Measurements from ENCODE around the gene SKIDA1.

Gene SKIDA1

DNA sequence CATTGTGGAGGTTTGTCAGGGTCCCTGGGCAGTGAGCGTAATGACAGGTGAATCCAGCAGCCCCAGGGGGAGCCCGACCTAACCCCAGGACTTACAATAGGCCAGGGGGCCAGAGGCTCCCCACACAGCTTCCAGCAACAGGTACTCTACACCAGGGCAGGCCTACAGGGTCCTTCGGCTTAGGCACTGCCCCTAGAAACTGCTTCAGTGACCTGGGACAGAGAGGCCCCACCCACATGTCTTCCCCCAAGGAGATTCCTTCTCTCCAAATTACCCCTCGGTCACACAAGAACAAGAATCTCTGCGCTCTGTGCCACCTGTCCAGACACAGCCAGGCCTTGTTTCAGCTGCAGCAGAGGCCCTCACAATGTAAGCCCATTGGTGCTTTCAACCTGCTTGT lies 24.4 kb downstream of the SKIDA1 start:
- DNase-seq (ENCODE audit: low read depth): no peak

DNA sequence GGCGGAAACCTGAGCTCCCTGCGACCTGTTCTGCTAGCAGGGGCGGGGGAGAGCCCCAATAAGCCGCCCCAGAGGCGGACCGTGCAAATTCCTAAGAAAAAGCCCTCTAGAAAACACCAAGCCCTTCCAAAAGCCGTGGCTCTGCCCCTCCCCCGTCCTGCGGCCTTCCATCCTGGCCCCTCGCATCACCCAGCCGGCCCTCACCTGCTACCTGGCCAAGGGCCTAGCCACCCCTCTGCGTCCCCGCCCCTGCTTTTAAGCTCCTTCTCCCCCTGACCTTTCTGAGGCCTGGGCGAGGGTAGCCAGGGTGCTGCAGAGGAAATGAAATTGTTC lies 24.9 kb downstream of the SKIDA1 start:
- DNase-seq (ENCODE audit: low read depth): no peak

DNA sequence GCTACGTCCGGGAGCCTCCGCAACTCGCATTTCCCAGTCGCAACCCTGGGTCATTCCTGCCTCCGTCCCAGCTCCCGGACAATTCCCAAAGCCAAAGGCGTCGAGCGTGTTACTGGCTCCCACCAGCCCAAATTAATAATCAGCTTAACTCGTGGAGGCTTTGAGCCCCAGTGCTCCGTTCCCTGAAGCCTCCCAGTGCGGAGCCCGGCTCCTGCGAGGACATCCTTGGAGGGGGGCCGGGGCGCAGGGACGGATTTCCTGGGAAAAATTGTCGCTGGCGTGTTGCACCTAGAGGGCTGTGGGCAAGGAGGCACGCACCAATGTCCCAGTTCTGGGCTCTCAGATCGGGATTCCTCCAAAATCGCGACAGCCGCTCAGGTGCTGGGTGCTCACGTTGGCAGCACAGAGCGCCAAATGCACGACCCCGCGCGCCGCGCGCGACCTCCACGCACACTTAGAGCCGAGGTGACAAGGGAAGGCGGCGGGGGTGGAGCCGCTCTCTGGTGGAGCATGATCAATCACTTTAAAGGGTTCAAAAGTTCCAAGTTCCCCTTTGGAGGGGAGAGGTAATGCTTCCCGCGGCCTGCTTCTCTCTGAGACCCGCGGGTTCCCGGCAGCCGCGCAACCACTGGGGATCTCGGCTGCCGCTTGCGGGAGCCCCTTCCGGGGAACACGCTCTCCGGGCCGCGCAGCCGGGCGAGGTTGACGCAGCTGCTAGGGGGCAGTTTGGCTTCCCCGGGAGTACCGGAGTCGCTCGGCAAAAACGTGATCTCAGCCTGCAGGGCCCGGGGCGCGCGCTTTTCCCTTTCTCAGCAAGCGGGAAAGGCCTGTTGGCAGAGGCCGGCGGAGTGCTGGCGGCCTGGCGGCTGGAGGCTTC lies 25.5 kb downstream of the SKIDA1 start:
- no peak for DNase-seq (ENCODE audit: low read depth)

DNA sequence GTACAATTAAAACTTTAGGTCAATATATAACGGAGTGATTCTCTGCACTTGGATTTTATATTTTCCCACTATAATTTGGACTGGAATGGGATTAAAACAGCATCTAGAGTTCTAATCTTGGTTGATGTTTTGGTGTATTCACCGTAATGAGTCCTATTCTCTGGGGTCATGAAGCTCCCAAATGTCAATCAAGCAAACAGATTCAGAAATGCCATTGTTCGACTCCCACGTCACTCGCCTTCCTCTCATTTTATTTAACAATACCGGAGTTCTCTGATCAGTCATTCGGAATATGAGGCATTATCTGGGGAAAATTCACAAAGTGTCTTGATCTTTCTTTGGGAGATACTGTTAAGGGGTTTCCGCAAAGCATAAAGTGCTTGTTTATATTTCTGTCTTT lies 26.5 kb downstream of the SKIDA1 start:
- no peak for DNase-seq (ENCODE audit: low read depth)

DNA sequence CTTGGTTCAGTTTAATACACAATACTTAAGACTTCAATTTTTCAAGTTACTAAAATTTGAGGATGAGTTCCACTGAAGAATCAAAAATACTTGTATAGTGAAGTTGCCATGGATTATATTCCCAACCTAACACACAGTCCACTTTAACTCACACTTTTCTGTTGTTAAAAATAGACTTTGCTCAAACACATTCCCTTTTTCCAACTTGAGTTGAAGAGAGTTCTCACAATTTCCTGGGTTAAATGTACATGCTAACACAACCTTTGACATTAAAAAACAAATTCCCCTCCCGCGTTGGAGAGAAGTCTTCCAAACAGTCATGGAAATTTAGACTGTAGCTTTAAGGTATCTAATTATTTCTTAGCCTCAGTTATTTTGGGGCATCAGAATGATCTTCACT lies 27.1 kb downstream of the SKIDA1 start:
- DNase-seq (ENCODE audit: low read depth): no peak

DNA sequence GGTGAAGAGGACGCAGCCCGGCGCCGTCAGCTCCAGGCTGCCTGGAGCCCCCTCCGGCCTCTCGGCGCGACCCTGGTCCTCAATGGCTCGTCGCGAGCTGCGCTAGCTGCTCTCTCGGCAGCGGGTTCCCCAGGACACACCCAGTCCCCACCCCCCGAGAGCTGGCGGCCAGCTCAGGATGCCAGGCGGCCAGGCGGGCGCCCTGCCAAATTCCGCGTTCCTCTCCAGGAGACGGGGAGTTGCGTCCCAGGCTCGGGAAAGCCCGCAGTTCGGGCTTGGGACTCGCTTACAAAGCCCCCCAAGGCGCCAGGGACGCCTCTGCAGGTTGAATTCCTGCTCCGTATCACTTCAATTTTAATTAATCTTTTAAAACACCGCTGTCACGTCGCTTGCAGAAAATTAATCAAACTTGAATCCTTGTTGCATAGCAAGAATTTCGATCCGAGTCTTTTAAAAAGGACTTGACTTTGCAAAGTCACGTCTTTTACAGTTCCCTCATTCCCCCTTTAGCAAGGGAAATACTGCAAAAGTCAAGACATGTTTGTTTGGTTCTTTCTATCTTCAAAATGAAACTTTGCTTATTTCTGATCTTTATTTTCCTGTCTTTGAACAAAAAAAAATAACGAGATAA lies 28.2 kb downstream of the SKIDA1 start:
- peak; percentile 17 for DNase-seq (ENCODE audit: low read depth)

DNA sequence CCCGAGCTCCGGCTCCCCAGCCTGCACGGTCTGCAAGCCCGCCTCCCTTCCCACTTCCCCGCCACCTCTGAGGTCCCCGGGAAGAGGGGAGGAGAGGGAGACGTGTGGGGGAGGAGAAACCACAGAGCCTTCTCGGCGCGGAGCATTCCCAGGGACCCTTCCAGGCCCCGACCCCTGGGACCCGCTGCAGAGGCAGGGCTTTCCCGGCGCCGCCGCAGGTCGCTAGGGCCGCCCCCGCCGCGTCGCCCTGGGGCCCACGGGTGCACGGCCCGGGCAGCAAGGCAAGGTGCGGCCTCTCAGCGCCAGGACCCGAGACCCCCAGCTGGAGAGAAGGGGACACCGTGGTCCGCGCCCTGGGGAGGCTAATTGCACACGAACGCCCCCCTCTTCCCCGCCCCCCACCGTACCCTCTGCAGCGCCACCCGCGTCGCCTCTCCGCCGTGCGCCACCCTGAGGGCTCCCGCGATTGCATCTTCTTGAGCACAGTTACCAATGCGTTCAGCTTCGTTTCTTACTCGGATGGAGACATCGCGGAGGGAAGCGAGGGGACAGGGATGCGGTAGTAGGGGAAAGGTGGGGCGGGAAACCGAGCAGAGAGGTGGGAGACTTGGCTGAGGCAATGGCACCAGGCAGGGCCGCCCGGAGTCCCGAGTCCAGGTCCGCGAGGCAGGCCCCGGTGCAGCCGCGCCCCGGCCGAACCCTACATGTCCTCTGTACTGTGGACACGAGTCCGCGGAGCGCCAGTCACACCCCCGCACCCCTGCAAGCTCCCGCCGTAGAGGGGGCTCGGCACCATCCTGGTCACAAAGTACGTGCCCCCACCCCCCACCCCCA lies 28.9 kb downstream of the SKIDA1 start:
- peak; percentile 34 for DNase-seq (ENCODE audit: low read depth)

DNA sequence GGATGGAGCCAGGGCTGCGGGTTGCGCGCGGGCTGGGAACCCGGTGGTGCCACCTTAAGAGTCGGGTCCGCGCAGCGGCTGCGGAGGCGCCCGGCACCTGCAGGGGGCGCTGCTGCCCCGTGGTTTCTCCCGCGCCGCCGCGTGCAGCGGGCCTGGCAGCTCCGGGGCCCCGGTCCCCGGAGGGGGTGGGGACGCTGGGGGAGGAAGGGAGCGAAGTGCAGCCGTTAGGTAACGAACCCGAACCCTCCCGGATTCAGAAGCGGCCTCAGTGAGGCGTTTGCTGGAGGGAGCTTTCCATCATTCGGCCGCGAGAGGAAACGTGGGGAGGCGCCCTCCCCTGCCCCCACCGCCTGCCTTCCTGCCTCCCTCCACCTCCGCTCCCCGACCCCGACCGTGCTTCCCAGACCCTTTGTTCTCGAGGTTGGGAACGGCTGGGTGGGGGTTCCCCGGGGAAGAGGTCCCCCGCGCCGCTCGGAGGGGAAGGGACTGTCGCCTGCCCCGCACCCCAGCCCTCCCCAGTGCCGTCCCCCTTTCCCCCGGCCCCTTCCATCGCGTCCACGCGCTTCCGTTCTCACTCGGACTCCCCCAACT lies 29.6 kb downstream of the SKIDA1 start:
- DNase-seq (ENCODE audit: low read depth): peak; percentile 80

DNA sequence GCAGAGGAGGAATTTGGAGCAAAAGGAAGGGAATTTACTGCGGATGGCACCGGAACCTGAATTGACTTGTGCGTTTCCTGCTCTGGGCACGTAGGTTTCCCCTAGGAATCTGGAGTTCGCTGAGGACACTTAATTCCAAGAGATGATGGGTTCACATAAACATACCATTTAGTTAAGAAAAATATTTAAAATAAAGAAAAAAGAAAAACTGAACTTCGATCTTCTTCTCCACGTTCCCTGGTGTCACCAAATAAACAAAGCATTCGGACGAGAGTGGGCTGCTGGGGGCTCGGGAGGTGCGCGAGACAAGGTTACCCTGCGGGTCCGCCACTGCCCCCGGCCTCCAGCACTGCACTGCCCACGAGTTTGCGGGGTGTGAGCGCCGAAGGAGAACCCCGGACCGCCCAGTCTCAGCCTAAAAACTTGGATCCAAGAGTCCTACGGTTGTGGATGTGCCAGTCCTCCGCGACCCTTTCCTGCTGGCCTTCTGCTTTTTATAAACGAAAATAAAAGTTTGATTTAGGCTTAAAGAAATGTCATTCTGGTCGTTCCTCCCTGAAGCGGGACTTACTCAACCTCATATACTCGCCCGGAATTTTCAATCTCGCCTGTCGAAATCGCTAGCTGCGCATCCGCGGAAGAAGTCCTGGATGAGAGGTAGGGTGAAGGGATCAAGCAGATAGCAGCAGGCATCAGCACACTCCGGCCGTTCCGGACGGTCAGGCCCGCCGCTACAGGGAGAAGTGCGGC lies 30.3 kb downstream of the SKIDA1 start:
- no peak for DNase-seq (ENCODE audit: low read depth)

DNA sequence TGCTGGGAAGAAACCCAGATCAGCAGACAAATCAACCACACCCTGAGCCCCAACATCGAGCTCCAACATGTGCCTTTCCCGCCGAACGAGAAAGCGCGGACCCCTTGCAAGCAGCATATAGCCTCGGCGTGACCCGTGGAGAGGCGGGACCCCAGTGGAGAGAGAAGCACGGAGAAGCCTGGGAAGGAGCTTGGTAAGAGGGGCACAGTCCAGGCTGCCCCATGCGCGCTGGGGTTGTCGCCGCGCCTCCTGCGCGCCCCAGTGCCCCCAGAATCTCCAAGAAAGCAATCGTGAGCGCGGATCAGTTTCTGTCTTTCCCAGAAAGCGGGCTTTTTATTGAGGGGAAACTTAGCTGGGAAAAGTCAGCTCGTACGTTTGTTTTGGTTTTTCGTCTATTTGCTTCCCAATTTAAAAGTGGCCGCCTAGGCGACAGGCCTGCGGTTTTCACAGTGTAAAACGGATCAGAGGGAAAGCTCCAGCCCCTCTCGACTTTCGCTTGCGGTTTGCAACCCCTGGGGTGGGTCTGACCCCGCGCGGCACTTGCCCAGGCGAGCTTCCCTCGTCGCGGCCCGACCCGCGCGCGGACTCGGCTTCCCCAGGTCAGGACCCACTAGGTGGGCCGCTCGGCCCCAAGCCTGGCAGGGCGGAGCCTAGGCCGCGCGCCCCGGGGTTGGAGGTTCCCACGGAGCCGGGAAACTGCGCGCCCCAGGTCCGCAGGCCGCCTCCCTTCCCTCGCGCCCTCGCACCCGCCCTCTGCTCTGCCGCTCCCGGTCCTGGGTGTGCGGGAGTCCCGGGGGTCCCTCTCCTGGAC lies 31.1 kb downstream of the SKIDA1 start:
- no peak for DNase-seq (ENCODE audit: low read depth)

DNA sequence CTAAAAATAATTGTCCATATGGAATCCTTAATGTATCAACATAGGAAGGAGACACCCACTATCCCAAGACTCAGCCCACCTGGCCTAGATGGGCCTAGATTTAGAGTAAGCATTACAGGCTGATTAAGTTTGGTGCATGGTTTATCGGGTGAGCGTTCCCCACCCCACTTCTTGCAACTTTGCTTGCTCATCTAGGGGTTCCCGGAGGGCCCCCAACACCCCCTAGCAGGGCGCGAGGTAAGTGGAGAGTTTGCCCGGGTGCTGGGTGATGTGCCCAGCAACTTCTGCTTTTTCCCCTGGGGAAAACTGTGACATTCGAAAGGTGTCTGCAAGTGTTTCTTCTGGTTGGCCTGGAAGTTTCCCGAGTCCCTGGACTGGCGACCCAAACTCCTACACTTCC lies 31.7 kb downstream of the SKIDA1 start:
- no peak for DNase-seq (ENCODE audit: low read depth)

DNA sequence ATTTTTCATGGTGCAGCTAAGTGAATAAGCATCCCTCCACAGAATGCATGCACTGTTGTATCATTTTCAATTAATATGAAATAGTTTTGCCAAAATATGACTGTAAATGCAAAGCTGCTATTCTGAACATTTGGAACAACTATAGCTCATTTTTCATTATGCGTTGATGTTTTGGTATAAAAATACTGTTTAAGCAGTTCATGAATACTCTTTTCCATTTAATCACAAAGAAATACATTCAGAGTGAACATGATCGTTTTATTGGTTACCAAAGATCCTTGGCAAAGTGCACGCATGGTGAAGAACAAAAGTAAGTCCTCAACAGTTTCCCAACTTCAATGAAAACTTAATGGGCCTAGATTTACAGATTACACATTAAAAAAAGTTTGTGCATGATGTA lies 33.1 kb downstream of the SKIDA1 start:
- no peak for DNase-seq (ENCODE audit: low read depth)

DNA sequence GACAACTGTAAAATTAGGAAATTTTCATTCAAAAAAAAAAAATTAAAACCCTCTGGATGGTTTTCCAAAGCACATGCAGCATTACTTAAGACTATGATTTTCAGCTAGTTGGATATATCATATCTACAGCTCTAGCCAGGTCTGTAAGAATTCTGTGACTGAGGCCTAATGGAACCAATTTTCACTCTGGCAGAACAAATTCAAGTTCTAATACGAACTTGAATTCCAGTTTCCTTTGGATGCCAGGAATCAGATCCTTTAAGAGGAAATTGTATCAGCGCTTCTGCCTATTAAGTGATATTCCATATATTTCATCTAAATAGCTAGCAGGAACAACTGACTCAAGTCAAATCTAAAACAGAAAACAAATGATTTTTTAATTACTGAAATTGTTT lies 34.8 kb downstream of the SKIDA1 start:
- no peak for DNase-seq (ENCODE audit: low read depth)

DNA sequence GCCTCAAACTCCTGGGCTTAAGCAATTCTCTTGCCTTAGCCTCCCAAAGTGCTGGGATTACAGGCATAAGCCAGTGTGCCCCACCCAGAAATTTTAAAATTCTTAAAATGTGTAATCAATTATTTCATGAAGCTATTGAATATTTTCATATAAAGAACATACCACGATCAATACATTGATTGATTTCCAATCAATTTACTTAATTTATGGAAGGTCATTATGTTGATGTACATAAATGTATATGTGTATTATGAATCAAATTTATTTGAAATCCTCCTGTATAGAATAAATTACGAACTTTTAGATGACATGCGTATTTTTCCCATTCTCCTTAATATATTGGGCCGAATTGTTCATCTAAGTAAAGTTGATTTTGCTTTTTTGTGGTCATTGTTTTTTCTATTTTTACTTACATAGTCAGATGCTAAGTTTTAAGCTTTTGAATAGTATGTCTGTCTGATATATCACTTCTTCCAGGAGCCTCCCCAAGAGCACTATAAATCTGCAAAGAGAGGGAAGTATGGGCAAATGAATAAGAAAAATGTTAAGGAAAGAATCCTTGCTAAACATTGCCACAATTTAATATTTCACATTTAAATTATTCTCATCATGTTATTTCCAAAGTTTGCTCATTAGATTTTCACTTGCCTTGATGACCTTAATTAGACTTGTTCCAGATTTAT lies 35.3 kb downstream of the SKIDA1 start:
- no peak for DNase-seq (ENCODE audit: low read depth)

DNA sequence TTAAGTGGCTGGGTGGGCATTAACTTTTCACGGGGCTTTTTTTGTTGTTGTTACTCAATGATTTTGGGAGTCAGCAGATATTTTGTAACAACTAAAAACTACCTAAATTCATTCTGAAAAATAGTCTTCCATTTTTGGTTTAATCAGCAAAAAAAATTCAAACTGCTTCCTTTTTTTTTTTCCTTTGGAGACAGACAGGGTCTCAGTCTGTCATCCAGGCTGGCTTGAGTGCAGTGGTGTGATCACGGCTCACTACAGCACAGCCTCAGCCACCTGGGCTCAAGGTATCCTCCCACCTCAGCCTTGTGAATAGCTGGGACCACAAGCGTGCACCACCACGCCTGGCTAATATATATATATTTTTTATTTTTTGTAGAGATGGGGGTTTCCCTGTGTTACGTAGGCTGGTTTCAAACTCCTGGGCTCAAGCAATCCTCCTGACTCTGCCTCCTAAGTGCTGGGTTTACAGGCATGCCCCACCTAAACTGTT lies 36.5 kb downstream of the SKIDA1 start:
- no peak for DNase-seq (ENCODE audit: low read depth)

DNA sequence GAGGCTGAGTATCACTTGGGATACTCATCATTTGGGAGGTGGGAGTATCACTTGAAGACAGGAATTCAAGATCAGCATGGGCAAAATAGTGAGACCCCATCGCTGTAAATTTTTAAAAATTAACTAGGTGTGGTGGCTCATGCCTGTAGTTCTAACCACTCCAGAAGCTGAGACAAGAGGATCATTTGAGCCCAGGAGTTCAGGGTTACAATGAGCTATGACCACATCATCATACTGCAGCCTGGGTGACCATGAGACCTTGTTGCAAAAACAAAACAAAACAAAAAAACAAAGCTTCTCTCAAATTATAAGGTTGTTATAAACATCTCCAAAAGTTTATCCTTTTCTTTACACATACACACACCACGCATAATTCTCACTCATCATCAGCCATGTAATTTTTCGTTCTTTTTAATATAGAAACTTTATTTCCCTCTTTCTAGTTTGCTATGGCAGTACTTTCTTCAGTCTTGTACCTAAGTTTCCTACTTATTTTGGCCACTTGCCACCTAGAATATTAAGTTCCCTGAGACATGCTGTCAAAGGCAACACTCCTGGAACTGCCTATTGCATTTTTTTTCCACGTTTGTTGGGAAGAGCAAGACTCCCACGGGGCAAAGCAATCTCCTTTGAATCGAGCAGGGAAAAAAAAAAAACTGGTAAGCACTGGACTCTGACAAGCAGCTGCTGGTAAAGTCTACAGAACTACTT lies 37.1 kb downstream of the SKIDA1 start:
- no peak for DNase-seq (ENCODE audit: low read depth)

DNA sequence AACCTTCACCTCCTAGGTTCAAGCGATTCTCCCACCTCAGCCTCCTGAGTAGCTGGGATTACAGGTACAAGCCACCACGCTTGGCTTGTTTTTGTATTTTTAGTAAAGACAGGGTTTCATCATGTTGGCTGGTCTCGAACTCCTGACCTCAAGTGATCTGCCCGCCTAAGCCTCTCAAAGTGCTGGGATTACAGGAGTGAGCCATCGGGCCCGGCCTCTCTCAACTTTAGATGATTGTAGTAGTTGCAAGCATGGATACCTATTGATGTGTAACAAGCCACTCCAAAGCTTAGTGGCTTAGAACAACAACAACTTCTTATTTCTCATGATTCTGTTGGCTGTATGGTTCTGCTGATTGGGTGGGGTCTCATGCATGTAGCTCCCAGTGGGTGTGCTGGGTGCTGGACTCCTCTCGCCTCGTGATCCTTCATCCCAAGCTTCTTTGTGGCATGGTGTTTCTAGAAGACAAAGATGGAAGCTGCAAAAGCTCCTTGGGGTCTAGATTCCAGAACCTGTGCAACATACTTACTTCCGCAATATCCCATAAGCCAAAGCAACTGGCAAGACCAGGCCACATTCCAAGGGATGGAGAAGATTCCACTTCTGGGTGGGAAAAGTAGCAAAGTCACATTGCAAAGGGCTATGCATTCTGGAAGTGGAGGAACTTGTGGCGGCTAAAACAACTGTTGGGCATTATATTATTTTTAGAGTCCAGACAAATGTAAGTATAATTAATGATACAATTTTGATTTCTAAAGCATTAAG lies 37.9 kb downstream of the SKIDA1 start:
- DNase-seq (ENCODE audit: low read depth): no peak

DNA sequence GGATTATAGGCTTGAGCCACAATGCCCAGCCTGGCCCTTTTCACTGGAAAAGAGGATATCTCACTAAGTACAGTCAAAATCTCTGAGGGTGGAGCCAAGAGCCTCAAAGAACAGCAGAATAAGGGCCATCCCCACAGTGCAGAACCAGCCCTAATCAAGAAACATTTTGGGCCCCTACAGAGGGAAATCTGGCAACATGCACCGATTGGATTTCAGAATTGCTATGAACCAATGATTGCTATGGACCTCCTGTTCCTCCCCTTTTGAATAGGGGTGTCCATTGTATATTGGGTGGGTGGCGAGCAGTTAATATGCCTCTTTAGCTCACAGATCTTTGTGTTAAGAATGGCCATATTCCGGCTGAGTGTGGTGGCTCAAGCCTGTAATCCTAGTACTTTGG lies 42.7 kb downstream of the SKIDA1 start:
- DNase-seq (ENCODE audit: low read depth): no peak

DNA sequence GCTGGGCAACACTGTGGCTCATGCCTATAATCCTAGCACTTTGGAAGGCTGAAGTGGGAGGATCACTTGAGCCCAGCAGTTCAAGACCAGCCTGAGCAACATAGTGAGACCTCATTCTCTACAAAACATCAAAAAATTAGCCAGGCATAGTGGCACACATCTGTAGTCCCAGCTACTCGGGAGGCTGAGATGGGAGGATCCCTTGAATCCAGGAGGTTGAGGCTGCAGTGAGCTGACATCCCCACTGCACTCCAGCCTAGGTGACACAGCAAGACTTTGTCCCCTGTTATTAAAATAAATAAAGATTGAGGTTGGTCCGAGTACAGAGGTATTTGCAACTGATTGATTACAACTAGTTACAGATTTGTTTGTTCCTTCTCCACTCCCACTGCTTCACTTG lies 44.1 kb downstream of the SKIDA1 start:
- DNase-seq (ENCODE audit: low read depth): no peak

All from stimulated activated CD8-positive, alpha-beta memory T cell treated with anti-CD3 and anti-CD28 coated beads, Interleukin-4, amount 100 ng/mL, for 24 hours (primary cell).